SJSA1 (cell line): ENCODE data around the gene CAB39. TPM values are rescaled to one million over a fixed set of nuclear protein-coding genes. Genes with fewer than 3 reads are reported as not detected.

Experiments used
- DNase-seq, 2 experiments: peaks; one replicate each; pipeline ENCODE4 v3.0.0-alpha.2; 2015 to 2020; ENCODE audit warnings: low spot score in 2 of 2, low read depth in 1 of 2
- H3K27ac ChIP-seq: fragments of 250-450 bp; sonication (Bioruptor Pico); 2 replicates; pipeline ENCODE4 v1.5.1; 2020; ENCODE audit warnings: mild to moderate bottlenecking, moderate library complexity
- H3K27me3 ChIP-seq: fragments of 250-450 bp; sonication (Bioruptor Pico); replicated peaks from 2 replicates; pipeline ENCODE4 v1.5.1; 2020; ENCODE audit warnings: mild to moderate bottlenecking, moderate library complexity
- H3K36me3 ChIP-seq: fragments of 250-450 bp; sonication (Bioruptor Pico); 2 replicates; pipeline ENCODE4 v1.5.1; 2020; ENCODE audit warnings: mild to moderate bottlenecking
- H3K4me1 ChIP-seq: fragments of 250-450 bp; sonication (Bioruptor Pico); replicated peaks from 2 replicates; pipeline ENCODE4 v1.6.1; 2021; ENCODE audit warnings: mild to moderate bottlenecking
- H3K4me3 ChIP-seq: fragments of 250-450 bp; sonication (Bioruptor Pico); 2 replicates; pipeline ENCODE4 v1.5.1; 2020; ENCODE audit warnings: mild to moderate bottlenecking
- H3K9me3 ChIP-seq: fragments of 250-450 bp; sonication (Bioruptor Pico); replicated peaks from 2 replicates; pipeline ENCODE4 v1.5.1; 2020; ENCODE audit warnings: mild to moderate bottlenecking
- total RNA-seq: library from RNA; depleted of rRNA; stranded (reverse); fragments of >200 nt; shearing (Covaris generic); gene quantifications from 2 replicates; pipeline ENCODE4 v1.2.3, GENCODE V29; 2014; rRNA removed

CAB39 gene
- total RNA-seq, 1 experiment from 2014 or later = 108 TPM

GRCh38 chr2:230865307-230865765, 152.7 kb downstream of the CAB39 start:
- Histone ChIP-seq H3K9me3 (peaks cover 4% of the 10 kb centered on the region), H3K4me3 (peak overlapping the region; percentile 97), H3K4me1 (peaks cover 17% of the 10 kb centered on the region), H3K36me3 (peaks cover 11% of the 10 kb centered on the region), H3K27me3 (no peaks in the 10 kb centered on the region), H3K27ac (peak overlapping the region; percentile 31; the same call in 1 of the 2 replicates)
- DNase-seq = peak in 1 of 2 experiments; percentile 43

DNA sequence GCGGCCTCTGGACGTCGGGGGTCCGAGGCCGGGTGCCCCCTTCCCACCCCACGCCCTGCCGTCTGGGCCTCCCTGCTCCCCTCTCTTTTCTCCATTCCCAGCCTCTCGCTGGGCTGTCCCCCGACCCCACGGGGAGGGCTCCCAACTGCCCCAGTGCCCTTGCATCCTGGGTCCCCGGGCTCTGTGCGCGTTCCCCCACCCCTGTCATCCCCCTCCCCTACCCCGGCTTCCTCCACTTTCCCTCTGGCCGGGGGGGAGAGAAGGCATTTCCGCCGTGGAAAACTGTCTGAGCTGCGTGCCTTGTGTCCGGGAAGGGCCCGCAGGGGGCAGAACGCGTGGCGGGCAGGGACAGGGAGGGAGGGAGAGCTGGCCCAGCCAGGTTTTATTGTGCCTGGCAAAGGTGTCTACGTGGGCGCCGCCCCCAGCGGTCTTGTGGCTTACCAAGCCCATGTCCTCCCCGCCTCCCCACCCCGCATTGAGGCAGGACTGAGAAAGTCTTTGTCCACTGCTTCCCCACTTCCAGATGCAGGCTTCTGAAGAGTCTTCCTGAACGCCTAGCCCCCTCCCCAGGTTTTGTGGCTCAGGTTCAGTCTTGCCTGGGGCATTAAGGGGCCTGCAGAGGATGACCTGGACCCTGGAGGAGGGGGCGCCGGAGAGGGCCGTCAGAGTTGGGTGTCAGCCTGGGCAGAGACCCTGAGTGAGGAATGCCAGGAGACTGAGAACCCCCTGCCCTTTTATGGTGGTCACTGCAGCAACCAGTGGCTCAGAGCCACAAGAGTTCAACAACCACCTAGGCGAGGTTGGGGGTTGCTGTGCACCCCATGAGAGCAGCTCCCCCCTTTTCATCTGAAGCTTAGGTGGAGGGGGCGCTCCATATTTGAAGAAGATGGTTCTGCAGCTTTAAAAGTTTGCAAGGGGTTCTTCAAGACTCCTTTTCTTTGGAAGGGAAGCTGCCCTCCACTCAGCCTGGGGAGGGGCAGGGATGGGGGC, 153.4 kb downstream of the CAB39 start:
- peaks cover 18% of the 10 kb centered on the region for H3K4me1 ChIP-seq
- H3K9me3 ChIP-seq = peaks cover 4% of the 10 kb centered on the region
- no peaks in the 10 kb centered on the region for H3K27me3 ChIP-seq
- H3K27ac ChIP-seq = no peak overlapping the region
- peaks cover 11% of the 10 kb centered on the region for H3K36me3 ChIP-seq
- H3K4me3 ChIP-seq = peak overlapping the region; percentile 97
- DNase-seq = peak in 1 of 2 experiments; percentile 37

DNA sequence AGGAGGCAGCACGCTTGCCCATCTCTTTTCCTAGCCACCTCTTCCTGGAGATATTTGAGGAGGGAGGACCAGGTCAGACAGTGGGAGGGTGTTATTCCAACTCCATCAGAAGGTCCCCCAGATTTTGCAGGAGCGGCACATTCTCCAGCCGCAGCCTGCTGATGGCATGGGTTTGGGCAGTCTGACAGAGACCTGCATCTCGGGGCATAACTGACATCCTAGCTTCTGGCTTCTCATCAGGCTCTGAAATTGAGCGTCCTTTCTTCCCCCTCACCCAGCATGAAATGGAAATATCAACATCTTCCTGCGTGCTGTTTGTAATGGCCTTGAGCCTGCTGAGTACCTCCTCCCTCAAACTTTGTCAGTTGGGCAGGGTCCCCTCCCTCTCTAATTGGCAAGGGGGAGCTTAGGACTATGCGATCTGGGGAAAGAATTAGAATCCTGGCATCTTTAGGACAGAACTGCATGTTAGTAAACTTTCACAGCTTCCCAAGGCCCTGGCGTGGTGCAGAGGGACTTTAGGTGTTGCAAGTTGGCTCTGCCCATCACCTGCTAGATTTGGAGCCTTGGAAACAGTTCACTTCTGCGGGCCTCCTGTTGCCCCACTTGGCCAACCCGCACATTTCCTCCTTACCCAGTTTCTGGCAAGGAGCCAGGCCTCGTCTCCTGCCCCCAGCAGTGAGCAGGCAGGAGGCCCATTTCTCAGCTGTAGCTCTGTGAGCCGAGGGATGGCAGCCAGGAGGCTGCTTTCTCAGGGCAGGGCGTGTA, 154.3 kb downstream of the CAB39 start:
- Histone ChIP-seq H3K4me3 (no peak overlapping the region), H3K27ac (no peak overlapping the region), H3K4me1 (peaks cover 21% of the 10 kb centered on the region), H3K36me3 (peaks cover 11% of the 10 kb centered on the region), H3K9me3 (peaks cover 4% of the 10 kb centered on the region), H3K27me3 (no peaks in the 10 kb centered on the region)
- peak in 1 of 2 experiments; percentile 48 for DNase-seq

- H3K4me1 ChIP-seq = peaks cover 21% of the 10 kb centered on the region
- peaks cover 4% of the 10 kb centered on the region for H3K9me3 ChIP-seq
- peak in 1 of 2 experiments; percentile 39 for DNase-seq
- H3K27ac ChIP-seq = no peak overlapping the region
- no peaks in the 10 kb centered on the region for H3K27me3 ChIP-seq
- no peak overlapping the region for H3K4me3 ChIP-seq
- peaks cover 13% of the 10 kb centered on the region for H3K36me3 ChIP-seq
Measured at GRCh38 chr2:230868161-230868946, 155.7 kb downstream of the CAB39 start.

DNA sequence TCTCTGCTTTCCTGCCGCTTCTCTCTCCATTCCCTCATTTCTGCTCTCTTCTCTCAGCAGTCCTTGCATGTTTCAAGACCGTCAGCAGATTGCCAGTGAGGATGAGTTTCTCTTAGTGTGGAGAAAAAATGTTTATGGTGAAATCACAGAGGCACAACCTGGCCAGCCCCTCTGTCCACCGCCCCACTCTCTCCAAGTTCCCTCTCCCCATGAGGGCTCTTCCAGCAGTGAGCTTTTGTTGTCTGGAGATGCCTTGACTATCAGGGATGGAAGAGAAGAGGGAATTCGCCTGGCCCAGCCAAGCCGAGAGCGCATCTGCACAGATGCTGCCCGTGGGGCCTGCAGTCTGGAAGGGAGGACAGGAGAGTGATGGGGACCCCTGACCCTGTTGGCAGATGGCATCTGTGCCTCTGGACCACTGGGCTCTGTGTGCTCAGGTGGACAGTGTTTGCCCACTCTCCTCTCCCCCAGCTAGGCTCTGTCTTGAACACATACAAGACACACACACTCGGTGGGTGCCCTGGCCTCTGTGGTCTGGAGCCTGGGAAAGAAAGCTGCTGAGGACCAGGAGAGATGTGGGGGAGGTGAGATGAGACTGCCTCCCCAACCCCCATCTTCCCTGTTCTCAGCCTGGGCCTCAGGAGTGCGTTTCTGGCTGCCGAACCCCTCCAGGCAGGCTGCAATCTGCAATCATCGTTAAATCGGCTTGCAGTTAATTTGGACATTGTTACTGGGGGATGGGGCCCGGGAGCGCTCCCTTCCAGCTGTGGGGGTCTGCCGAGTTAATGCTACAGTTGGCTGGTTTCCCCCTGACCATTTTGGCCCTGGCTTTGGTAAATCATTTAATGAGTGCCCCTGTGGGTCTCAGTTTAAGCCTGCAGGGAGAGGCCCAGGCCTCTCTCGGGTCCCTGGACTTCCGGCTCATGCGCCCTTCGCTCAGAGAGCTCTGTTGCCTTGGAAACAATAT, 156.6 kb downstream of the CAB39 start:
- H3K27ac ChIP-seq = no peak overlapping the region
- peaks cover 4% of the 10 kb centered on the region for H3K9me3 ChIP-seq

GRCh38 chr2:230869914-230870543, 157.4 kb downstream of the CAB39 start:
- Histone ChIP-seq H3K36me3 (peaks cover 27% of the 10 kb centered on the region), H3K4me3 (no peak overlapping the region), H3K27ac (no peak overlapping the region), H3K27me3 (no peaks in the 10 kb centered on the region), H3K4me1 (peaks cover 19% of the 10 kb centered on the region), H3K9me3 (peaks cover 2% of the 10 kb centered on the region)
- peak in 1 of 2 experiments; percentile 40 for DNase-seq

More for the DNA sequence above, 156.6 kb downstream of the CAB39 start:
- peak in 1 of 2 experiments; percentile 35 for DNase-seq
- H3K4me3 ChIP-seq = no peak overlapping the region
- peaks cover 21% of the 10 kb centered on the region for H3K4me1 ChIP-seq
- no peaks in the 10 kb centered on the region for H3K27me3 ChIP-seq
- peaks cover 21% of the 10 kb centered on the region for H3K36me3 ChIP-seq

Other genes starting within 250 kb of the CAB39 start
- 161 and 216 TPM in 2 replicates for gene ITM2C, start 152.1 kb downstream of the CAB39 start, total RNA-seq
- 2.6 and 5.7 TPM in 2 replicates for gene GPR55, start 212.4 kb downstream of the CAB39 start, total RNA-seq